EH (cell line): ENCODE measurements around the gene CAMK2D.
A peak's percentile ranks its signal among the peaks of the same experiment; 100 is the strongest.

Source experiments
- DNase-seq: peaks from one replicate; pipeline ENCODE4 v3.0.0-alpha.2; 2015; ENCODE audit warnings: low read depth

The CAMK2D gene

GRCh38 chr4:113762186-113763028 lies 869 bp upstream of the CAMK2D start:
- peak; percentile 100 for DNase-seq

GRCh38 chr4:113760795-113761619 lies 531 bp downstream of the CAMK2D start:
- peak; percentile 85 for DNase-seq

DNA sequence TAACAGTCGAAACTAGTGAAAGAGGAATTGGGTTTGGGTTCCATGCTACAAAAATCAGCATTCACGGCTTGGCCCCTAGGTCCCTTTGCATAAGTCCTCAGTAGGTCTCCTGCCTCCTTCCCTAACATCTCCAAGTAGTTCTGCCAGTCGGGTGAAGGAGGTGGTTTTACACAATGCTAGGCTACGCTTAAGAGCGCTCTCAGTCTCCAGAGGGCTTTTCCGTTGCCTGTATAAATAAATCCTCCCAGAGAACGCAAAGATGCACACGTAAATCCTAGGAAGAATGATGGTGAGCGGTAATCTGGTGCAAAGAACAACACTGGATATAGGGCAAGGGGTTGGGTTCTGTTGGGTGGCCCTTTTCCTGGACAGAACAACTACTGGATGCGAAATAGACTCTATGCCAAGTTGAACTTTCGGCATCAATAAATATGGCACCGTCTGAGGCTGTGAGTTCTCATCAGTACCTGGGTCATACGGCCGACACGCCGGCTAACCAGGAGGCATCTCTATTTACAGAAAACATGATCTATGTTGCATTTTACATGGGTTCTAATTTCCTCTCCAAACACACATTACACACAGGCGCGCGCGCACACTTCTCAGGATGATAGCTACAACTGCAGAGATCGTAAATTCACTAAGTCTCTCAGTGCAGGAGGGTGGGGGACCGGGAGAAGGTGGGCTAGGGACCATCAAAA lies 1.3 kb downstream of the CAMK2D start:
- DNase-seq = peak; percentile 68

DNA sequence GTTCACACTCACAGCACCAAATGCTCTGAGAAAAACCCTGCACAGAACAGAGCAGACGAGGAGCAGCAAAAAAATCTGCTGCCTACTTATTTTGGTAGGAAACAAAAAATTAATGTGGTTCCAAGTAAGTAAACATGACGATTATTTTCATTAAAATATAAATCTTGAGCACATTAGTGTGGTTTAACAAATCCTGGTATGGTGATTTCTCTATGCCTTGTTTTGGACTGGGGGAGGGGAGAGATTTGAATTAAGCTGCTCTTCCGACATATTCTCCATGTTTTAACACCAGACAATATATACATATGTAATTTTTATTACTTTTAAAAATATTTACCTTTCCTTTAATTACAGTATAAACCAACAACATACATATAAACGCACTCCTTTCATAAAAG lies 1.8 kb downstream of the CAMK2D start:
- peak; percentile 37 for DNase-seq

DNA sequence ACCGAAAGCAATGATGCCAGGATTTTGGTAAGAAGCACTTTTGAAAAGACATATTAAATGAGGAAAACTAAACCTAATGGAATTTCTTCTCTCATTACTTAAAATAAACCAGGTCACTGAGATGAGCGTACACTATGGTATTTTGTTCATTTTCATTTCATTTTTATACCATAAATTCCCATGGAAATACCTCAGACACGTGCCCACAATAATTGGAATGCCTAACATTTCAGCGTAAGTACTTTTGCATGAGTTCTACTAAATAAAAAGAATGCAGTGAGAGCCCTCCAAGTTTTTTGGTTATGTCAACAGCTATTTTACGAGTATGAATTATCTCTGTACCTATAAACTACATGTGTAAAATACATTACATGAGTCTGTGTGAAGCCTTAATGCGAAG lies 3.2 kb downstream of the CAMK2D start:
- DNase-seq = peak; percentile 94

DNA sequence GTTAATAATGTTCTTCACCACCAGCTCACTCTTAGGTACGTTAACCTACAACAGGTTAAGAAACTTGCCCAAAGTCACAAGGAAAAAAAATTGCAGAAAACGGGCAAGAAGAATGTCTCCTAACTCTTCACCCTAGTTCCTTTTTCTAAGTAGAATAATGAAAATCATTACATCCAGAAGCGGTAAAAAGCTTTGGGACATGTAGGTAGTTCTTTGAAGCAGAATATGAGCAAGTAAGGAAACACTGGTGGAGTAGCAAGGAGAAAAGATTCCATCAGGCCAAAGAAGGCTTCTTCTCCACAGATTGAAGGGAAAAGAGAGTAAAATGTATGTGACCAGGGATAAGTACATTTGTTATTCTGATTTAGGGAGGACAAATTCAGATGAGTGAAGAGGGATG lies 4.1 kb downstream of the CAMK2D start:
- DNase-seq = no peak

DNA sequence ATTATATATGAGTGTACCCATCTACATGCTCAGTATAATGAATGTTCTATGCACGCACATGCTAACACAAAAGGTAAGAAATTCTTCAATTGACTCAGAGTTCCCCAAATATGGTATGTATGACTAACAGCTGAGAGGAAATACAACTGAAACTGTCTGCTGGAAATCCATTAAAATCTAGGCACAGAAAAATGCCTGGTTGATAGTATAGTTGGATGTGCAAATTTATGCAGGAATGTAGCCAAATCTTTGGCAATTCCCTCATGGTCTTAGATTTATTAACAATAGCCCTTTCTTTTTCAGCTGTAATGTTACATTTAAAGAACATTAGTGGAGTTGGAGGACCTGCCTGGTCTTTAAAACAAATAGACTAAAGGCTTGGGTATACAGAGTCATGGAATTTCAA lies 5.5 kb downstream of the CAMK2D start:
- DNase-seq = peak; percentile 82

DNA sequence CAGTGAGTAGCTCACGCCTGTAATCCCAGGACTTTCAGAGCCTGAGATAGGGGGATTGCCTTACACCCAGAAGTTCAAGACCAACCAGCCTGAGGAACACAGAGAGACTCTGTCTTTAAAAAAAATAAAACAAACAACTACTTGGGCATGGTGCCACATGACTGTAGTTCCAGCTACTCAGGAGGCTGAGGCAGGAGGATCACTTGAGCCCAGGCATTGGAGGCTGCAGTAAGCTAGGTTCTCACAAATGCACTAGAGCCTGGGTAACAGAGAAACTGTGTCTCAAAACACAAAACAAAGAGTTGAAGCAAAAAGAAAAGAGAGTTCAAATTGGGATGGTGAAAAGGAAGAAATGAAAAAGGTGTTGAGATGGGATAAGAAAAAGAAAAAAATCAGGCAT lies 10.8 kb downstream of the CAMK2D start:
- DNase-seq = no peak

DNA sequence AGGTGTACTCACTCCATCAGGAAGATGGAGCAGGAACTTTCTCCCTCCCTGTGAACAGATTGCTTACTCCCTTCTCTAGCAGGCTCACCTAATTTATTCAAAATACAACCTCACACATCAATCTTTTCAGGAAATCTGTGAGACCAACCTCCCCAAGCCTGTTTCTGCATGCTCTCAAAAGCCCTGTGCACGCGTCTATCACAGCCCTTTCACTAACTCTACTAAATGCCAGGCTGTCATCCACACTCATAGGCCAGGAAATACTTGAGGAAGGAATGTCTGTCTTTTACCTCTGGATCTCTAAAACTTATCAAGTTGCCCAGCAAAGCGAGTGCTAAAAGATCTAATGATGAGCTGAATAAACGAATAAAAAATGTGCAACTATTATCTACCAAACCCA lies 11.2 kb downstream of the CAMK2D start:
- no peak for DNase-seq

DNA sequence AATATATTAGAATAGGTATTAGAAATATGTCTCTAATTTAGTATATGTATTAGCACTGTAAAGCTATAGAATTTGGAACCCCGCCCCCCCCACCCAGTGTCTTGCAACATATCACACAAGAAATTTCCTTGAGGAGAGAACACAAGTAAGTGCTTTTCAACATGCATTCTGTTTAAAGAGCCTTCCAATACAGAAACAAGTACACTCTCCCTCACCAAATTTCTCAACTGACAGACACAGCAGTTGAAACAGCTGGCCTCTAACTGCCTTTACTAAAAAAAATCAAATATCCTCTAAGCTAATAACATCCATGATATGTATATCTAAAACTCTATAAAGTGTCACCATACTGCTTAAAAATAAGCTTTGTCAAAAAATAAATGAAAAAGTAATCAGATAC lies 12.4 kb downstream of the CAMK2D start:
- DNase-seq = no peak

- no peak for DNase-seq
Measured at GRCh38 chr4:113747949-113748348, 13.6 kb downstream of the CAMK2D start.

DNA sequence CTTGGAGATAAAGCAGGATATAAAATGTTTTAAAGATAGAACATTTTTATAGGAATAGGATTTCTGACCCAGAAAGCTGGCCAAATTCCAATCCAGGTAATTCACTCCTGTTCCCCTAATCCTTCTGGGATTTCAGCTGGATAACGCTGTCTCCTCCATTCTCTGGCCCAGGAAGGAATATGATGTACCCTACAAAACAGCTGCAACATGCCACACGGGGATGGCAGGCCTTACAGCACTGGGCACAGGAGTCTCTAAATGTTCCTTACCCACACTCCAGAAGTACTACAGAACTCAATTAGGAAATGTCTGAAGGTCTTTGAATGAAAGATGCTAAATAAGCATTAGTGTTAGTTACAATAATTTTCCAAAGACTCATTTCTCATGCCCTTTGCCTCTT lies 15.8 kb downstream of the CAMK2D start:
- no peak for DNase-seq

DNA sequence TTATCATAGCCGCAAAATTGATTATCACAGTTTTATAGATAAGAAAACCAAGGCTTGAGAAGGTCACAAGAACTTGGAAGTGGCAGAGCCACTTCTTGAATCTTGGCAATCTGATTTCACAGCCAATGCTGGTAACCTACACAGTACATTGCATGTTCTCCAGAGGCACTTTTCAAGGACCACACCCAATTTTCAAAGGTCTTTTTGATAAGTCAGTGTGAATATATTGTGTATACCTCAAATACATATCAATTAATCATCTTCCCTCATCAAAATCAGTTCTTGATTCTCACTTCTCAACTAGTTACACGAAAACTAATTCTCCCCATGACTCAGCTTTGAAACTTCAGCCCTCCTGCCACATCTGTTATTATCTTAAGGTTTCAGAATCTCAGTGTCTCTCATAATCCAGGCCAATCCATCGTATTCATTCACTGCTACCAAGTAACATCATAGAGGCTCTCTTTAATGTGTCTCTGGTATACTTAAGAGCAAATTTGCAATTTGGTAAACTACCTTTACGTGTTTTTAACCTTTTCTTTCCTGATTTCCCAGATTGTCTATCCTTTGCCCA lies 16.8 kb downstream of the CAMK2D start:
- DNase-seq = no peak

DNA sequence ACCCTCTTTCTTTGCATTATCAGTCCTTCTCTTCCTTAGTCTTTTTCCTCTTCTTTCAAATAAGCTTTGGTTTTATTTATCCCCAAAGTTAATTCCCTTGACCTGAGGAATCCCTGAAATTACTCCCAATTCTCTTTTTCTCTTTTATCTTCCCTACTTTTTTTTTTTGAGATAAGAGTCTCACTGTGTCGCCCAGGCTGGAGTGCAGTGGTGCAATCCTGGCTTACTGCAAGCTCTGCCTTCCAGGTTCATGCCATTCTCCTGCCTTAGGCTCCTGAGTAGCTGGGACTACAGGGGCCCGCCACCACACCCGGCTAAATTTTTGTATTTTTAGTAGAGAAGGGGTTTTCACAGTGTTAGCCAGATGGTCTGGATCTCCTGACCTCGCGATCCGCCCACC lies 17.8 kb downstream of the CAMK2D start:
- no peak for DNase-seq

GRCh38 chr4:113742643-113743042 lies 18.9 kb downstream of the CAMK2D start:
- no peak for DNase-seq

GRCh38 chr4:113741956-113742355 lies 19.6 kb downstream of the CAMK2D start:
- no peak for DNase-seq

DNA sequence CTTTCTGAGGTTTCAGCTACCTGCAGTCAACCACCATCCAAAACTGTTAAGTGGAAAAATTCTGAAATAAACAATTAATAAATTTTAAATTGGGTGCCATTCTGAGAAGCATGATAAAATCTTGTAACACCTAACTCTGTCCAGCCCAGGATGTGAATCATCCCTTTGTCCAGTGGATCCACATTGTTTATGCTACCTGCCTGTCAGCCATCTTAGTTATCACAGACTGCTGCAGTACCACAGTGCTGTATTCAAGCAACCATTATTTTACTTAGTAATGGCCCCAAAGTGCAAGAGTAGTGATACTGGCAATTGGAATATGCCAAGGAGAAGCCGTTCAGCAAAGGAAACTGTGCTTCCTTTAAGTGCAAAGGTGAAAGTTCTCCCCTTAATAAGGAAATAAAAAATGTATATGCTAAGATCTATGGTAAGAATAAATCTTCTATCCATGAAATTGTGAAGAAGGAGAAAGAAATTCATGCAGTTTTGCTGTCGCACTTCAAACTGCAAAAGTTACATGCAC lies 20.6 kb downstream of the CAMK2D start:
- DNase-seq = no peak

DNA sequence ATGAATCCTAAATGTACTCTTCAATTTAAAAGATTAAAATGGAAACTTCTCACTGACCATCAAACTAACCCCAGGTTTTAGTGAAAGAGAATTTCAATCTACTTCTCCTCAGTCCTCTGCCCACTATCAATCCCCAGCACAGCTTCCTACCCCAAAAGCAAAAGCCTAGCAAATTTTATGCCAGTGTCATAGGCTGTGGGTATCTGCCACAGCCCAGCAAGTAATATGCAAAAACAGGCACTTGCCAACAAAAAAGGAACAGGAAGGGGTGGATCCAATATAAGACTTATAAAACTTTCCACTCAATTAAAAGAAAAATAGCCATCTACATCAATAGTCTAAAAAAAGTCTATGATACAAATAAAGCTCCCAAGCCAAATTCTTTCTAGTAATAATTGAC lies 22.3 kb downstream of the CAMK2D start:
- no peak for DNase-seq

- DNase-seq = peak; percentile 78
Measured at GRCh38 chr4:113738251-113738650, 23.3 kb downstream of the CAMK2D start.

DNA sequence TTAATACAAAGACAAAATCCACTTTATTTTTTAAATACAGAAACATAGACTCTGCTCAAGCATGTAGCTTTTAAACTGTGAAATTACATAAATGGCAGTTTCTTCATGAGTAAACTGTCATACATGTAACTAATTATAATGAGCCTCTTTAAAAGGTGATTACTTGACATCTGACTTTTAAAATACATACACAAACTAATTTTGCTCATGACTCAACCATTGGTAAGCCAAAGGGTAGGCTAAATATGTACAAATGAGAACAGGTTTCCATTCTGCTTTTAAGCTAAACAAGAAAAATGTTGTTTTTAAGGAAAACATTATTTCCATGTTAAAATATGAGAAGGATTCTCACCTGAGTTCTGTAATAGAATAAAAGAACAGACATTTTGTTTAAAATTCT lies 27.9 kb downstream of the CAMK2D start:
- DNase-seq = no peak

GRCh38 chr4:113732967-113733527 lies 28.5 kb downstream of the CAMK2D start:
- DNase-seq = peak; percentile 16
